MG63 (cell line): ENCODE measurements around the gene ZDHHC8. TPM values are rescaled to one million over a fixed set of nuclear protein-coding genes. Genes with fewer than 3 reads are reported as not detected.

Source experiments
- total RNA-seq: library from RNA; depleted of rRNA; stranded (reverse); fragments of >200 nt; shearing (Covaris generic); gene quantifications from 2 replicates; pipeline ENCODE4 v1.2.3, GENCODE V29; 2014; ENCODE audit warnings: low replicate concordance; rRNA removed

ZDHHC8 gene
- total RNA-seq, 1 experiment from 2014 or later = 9.6 TPM

Other genes with a start within 250 kb of the ZDHHC8 start
- gene COMT, start 190.0 kb upstream of the ZDHHC8 start, total RNA-seq = 178 and 263 TPM in 2 replicates
- gene TXNRD2, start 190.0 kb upstream of the ZDHHC8 start, total RNA-seq = 52.7 and 61.8 TPM in 2 replicates
- 2.2 and 3.8 TPM in 2 replicates for gene ARVCF, start 115.0 kb upstream of the ZDHHC8 start, total RNA-seq
- 21.0 and 54.2 TPM in 2 replicates for gene TANGO2, start 110.7 kb upstream of the ZDHHC8 start, total RNA-seq
- gene DGCR8, start 51.6 kb upstream of the ZDHHC8 start, total RNA-seq = 16.3 and 31.0 TPM in 2 replicates
- 841 and 1,160 TPM in 2 replicates for gene RANBP1, start 15.7 kb upstream of the ZDHHC8 start, total RNA-seq
- gene TRMT2A, start 14.6 kb upstream of the ZDHHC8 start, total RNA-seq = 39.4 and 43.4 TPM in 2 replicates
- not detected in 2 replicates for gene CCDC188, start 19.3 kb downstream of the ZDHHC8 start, total RNA-seq
- gene RTN4R, start 136.5 kb downstream of the ZDHHC8 start, total RNA-seq = 0.10 and 5.7 TPM in 2 replicates
- 82.0 and 82.5 TPM in 2 replicates for gene DGCR6L, start 188.3 kb downstream of the ZDHHC8 start, total RNA-seq